NOMO-1 (cell line): ENCODE data around the gene SNX10.
"Not testable (repeated sequence)": the region's sequence is repeated elsewhere in the genome, so short reads cannot be mapped to it uniquely, and the experiment has no call there.

Source experiments
- DNase-seq, 2 experiments: peaks; one replicate each; lab custom pipeline; 2025; ENCODE audit not compliant: unreplicated experiment in 2 of 2; lab: John Stamatoyannopoulos, UW

Gene SNX10, protein sequence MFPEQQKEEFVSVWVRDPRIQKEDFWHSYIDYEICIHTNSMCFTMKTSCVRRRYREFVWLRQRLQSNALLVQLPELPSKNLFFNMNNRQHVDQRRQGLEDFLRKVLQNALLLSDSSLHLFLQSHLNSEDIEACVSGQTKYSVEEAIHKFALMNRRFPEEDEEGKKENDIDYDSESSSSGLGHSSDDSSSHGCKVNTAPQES

DNA sequence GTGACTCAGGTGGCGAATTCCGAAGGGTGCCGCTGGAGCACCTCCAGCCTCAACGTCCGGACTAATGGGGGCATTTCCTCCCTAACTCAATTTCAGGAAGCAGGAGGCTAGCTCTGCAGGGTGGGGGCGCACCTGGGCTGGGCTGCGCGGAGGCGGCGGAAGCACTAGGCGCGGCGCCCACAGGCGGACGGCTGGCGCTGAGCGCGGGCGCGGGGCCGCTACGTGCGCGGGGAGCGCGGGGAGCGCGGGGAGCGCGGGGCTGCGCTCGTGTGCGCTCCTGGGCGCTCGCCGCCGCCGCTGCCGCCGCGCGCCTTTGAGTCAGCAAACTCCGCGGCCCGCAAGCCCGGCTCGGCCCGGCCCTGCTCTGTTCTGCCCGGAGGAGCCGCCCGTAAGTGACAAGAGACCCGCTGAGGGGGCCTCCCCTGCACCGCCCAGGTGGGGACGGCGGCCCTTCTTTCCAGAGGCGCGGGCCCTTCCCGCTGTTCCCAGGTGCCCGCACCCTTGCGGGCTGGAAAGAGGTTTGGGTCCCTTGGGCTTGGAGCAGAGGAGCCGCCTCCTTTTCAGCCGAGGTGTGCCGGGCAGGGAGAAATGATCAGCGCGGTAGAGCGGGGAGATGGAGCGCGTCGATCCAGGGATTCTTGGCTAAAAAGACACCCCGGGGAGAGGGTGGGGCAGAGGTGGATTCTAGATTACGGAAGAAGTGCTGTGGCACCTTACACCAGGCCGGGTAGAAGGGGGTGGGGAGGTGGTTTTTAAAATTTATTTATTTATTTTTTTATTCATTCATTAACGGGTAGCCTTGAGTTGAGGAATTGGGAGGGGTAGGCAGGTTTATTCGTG is at the start of gene SNX10:
SNX10 (plus strand) TSS at position 164 of the 840 bp plus-strand sequence. CDS start 54,581 bp downstream, outside the sequence.
- peak; percentile 57 to 78 for DNase-seq

DNA sequence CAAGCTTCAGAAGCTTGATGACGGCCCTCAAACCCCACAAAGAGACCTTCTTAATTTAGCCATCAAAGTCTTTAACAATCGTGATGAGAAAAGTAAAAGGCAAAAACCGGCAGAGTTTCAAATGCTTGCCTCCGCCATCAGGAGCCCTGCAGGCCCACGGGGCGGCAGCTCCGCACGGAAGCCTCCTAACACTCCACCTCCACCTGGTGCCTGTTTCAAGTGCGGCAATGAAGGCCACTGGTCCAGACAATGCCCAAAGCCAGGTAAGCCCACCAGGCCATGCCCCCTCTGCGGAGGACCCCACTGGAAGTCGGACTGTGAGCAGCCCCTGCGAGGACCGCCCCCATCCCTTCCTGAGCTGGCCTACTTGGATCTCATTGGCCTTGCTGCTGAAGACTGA is 46.5 kb upstream of the SNX10 start:
- DNase-seq = no peak

DNA sequence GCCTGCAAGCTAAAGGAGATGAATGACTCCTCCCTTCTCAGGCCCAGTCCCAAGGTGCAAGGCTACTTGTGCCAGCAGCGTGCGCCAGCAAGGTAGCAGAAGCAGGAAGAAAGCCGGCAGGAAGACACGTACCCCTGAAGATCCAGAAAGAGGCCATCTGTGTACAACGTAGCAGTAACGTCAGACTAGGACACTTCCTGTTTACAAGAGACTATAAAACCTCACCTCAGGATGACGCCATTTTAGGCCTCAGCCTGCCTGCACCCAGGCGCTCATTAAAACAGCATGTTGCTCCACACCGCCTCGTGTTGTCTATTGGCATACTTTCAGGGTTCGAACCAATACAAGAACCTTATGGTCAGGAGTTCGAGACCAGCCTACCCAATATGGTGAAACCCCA is 41.4 kb upstream of the SNX10 start:
- no peak for DNase-seq

GRCh38 chr7:26261866-26262265 is 29.8 kb upstream of the SNX10 start:
- DNase-seq = not testable (repeated sequence)

- DNase-seq = no peak
Observed at GRCh38 chr7:26265065-26265464, 26.6 kb upstream of the SNX10 start.

GRCh38 chr7:26265499-26266075 is 26.1 kb upstream of the SNX10 start:
- no peak for DNase-seq

DNA sequence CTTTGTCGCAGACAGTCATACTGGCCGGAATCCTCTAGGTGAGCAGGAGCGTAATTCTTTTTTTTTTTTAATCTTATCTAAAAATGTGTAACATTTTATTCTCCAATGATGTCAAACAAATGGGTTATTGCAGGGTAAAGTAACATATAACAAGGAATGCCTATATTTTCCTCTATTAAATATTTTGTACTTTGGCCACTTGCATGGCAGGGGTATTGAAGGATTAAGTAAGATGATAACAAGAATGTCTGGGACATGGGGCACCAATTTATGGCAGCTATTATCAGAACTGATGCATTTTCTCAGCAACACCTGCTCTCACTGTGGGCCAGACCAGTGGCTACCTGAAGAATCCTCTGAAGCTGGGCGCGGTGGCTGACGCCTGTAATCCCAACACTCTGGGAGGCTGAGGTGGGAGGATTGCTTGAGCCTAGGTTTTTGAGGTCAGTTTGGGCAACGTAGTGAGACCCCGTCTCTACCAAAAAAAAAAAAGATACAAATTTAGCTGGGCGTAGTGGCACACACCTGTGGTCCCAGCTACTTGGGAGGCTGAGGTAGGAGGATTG is 24.0 kb upstream of the SNX10 start:
- no peak for DNase-seq

DNA sequence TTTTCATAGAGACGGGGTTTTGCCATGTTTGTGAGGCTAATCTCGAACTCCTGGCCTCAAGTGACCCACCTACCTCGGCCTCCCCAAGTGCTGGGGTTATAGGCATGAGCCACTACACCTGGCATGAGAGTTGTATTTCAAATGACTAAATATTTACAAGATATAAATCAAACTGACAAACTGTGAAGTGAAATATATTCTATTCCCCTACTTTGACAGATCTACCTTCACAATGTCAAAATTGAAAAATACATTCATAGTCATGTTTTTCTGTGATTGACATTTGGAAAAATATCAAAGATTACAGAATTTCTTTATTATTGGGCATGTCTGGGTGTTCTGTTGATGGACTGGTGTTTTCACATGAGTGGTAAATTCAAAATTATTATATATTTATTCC is 16.4 kb upstream of the SNX10 start:
- no peak for DNase-seq

DNA sequence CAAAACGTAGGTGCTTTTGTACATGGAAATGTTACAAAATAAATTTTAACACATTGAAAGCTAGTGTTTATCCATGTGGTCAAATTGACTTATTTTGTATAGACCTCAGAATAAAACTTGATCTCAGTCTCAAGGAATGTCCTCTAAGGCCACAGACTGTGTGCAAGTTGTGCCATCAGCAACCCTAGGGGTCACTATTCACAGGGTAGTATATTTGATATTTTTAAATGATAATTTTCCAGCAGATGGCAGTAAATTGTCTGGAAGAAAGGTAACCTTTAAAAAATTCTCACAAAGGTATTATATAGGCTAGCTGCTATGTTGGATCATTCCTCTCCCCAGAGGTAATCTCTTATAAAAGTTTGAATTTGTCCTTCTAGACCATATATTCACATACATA is 12.9 kb upstream of the SNX10 start:
- peak; percentile 39 to 72 for DNase-seq

GRCh38 chr7:26279405-26279804 is 12.3 kb upstream of the SNX10 start:
- DNase-seq = no peak

GRCh38 chr7:26280097-26280496 is 11.6 kb upstream of the SNX10 start:
- no peak for DNase-seq

DNA sequence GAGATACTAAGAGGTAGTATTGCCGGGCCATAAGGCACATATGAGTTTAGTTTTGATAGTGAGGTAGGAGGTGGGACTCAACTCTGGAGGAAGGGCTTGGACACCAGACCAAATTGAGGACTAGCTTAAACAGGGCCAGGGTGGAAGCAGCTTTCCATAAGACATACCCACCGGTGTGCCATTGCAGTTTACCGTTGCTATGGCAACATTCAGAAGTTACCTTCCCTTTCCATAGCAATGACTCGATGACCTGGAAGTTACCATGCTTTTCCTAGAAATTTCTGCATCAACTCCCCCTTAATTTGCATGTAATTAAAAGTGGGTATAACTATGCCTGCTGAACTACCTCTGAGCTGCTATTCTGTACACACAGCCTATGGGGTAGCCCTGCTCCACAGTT is 10.9 kb upstream of the SNX10 start:
- no peak for DNase-seq

DNA sequence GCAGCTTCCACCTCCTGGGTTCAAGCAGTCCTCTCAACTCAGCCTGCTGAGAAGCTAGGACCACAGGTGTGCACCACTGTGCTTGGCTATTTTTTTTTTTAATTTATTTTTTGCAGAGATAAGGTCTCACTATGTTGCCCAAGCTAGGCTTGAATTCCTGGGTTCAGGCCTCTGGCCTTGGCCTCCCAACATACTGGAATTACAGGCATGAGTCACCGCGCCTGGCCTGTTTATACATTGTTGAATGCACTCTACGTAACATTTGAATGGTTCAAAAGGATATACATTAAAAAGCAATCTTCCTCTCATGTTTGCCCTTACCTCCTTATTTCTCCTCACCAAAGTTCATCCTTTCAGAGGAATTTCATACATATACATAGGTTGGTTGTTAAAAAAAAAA is 7.2 kb upstream of the SNX10 start:
- no peak for DNase-seq

- DNase-seq = no peak
Observed at GRCh38 chr7:26284995-26285632, 6.5 kb upstream of the SNX10 start.

DNA sequence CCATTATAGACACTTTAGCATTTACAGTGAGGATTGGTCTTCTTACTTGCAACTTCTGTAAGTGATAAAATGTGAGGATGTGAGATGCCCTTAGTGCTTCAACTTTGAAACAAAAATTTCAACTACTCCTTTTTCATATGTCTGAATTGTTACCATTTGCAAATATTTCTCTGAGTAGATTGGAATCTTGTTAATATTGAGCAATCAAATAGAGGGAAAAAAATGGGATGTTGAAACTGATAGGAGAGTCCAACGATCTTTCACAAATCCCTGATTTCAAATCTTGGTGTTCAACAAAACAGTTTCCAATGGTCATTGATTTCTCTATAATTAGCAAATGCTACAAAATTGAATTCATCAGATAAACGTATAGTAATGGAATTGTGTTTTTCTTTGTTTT is 5.5 kb upstream of the SNX10 start:
- DNase-seq = no peak

- not testable (repeated sequence) for DNase-seq
Observed at GRCh38 chr7:26288126-26288525, 3.5 kb upstream of the SNX10 start.

DNA sequence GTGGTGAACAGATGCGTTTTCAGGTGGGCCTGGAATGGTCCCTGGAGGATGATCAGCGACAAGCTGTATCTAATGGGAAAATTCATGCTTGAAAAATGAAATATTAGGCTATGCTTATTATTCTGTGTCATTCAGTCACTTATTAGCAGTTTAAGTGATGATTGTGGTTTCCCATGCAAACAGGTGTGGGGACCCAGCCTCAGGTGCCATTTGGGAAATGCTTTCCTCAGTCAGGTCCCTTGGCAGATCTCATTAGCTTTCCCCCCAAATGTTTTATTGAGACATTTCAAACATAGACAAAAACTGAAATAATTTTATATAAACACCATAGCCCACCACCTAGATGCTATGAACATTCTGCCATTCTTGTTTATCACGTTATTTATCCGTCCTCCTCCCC is 411 bp upstream of the SNX10 start:
- no peak for DNase-seq

- DNase-seq = peak in 1 of 2 experiments; percentile 24
Observed at GRCh38 chr7:26292768-26293560, 1.3 kb downstream of the SNX10 start.

DNA sequence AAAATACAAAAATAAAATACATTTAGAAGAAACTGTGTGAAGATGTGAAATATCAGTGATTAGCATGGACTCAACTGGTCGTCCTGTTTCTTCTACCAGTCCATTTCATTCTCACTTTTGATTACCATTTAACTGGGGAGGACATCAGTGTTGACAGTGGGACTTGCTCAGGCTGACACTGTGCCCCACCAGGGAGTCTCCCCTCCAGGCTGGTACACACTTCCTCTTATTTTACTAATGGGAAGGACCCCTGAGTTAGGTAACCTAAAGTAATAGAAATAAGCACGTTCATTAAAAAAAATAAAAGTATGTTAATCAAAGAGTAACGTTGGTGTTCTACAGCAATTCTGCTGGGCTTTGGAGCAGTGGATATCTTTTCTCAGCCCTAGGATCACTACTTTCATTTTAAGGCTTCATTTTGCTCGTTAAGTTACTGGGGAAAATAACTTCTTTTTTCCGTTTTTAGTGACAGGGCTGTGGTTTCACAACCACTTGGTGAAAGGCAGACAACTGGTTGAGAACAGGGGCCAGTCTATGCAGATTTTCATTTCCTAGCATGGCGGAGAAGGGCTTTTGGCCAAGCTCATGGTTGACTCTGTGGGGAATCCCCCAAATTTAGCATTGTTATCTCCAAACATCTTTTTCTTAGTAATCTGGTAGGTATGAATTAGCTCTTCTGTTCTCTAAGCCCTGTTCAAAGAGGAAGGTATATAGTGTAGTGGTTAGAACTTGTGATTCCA is 2.1 kb downstream of the SNX10 start:
- DNase-seq = peak; percentile 75 to 87

DNA sequence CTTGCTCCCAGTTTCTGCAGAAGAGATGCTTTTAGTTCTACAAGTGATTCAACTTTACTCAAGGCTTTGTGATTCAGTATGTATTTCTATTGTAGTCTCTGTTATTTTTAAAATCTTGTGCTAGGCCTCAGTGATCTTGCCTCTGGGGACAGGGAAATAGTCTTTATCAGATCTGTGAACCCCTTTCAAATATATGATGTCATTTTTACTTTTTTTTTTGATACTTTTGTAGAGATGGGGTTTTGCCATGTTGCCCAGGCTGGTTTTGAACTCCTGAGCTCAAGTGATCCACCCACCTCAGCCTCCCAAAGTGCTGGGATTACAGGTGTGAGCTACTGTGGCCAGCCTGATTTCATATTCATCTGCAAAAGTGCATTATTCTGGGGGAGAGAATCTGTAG is 3.4 kb downstream of the SNX10 start:
- DNase-seq = no peak
